ELR (cell line): ENCODE results near the gene PSMA1.

Source experiments
- DNase-seq: peaks from one replicate; pipeline ENCODE4 v3.0.0-alpha.2; 2015; ENCODE audit warnings: low read depth

The PSMA1 gene

GRCh38 chr11:14529951-14530350, 9.8 kb upstream of the PSMA1 start:
- peak; percentile 25 for DNase-seq

DNA sequence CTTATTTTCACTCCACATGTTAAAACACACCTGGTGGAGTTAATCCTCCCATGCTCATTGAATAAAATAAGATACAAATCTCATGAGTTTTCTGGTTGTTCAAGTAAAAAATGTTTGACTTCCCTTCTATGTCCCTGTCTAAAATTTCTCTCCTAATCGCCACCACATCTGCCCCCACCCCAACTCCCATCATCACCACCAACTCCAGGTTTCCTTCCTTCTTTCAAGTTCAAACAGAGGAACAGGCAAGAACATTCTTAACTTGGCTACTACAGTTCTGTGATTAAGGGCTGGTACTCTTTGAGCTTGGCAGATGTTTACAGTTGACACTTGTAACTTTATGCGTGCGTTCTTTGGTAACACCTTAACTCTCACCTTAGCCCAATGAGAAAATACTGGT, 9.1 kb upstream of the PSMA1 start:
- no peak for DNase-seq

GRCh38 chr11:14522801-14523200, 2.6 kb upstream of the PSMA1 start:
- DNase-seq: no peak

- no peak for DNase-seq
These were observed 2.1 kb upstream of the PSMA1 start for GRCh38 chr11:14522245-14522644.

DNA sequence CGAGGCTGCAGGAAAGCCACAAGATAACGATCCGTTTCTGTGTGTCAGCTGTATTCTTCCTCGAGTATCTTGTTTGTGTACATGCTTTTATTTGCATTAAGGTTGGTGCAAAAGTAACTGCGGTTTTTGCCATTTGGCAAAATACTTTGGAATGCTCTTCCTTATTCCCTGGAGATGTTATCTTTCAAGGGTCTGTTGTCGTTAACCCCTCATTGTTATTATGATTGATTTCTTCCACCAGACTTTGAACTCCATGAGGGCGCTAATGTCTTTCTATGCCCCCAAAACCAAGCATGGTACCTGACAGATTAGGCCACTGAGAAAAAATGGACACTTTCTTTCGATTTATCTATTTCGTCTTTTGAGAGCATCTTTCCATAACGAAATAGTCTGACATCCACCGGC, 563 bp upstream of the PSMA1 start:
- no peak for DNase-seq

- DNase-seq: peak; percentile 73
These were observed 629 bp downstream of the PSMA1 start for GRCh38 chr11:14519597-14519916.

GRCh38 chr11:14518820-14519219, 1.4 kb downstream of the PSMA1 start:
- no peak for DNase-seq

- no peak for DNase-seq
These were observed 6.4 kb downstream of the PSMA1 start for GRCh38 chr11:14513800-14514199.

- DNase-seq: no peak
These were observed 13.7 kb downstream of the PSMA1 start for GRCh38 chr11:14506532-14506931.

- DNase-seq: no peak
These were observed 17.2 kb downstream of the PSMA1 start for GRCh38 chr11:14503023-14503422.

DNA sequence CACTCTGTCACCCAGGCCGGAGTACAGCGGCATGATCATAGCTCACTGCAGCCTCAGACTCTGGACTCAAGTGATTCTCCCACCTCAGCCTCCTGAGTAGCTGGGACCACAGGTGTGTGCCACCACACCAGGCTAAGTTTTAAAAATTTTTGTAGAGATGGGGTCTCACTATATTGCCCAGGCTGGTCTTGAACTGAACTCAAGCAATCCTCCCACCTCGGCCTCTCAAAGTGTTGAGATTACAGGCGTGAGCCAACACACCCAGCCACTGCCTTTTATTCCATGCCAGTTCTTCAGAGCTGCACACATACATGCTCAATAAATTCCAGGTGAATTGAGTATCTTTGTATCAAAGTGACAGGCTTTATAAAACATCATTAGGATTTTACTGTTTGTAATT, 18.1 kb downstream of the PSMA1 start:
- no peak for DNase-seq

DNA sequence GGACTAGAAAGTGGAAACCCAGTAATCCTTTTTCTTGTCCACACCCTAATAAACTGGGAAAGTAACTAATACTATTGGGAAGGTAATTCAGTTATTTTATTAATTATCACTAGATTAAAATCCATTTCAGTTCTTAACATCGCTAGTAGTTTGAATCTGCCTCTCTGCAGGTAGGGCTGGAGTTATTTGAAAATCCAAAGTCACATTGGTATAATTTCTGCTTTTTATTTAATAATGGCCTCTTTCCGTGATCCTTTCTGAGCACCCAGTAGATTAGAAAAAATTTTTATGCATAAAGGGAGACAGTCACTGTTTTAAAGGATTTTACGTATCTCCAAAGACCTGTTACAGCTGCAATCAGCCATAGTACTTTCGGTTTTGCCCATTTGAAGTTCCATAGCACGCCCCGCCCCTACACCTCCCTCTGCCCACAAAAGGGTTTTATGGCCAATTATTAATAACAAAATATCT, 20.0 kb downstream of the PSMA1 start:
- DNase-seq: peak; percentile 74

DNA sequence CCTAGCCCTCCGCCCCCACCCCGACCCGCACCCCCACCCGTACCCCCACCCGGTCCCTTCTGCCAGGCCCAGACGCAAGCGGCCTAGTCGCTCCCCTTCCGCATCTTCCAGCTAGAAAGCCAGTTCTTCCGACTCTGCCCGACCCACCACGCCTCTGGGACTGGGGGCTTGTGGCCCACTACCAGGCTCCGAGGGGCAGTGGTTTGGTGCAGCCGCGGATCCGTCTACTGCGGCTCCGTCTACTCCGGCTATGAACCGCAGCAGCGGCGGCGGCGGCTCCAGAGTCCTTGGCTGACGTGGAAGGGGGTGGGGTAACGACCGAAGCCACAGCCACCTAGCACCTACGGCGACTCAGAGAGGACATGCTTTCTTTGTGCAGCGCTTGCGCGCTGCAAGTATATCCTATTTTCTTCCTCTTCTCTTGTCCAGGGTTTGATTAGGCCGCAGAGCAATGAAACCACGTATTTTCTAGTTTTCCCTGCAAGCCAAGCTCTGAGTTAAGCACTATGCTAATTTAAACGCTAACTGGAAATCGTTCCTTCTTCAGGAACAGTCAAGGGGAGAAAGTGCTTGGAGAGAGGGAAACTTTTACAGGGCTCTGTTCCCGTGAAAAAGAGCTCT, 20.5 kb downstream of the PSMA1 start, which contains the start of gene COPB1:
Gene COPB1, minus strand, starts transcription at position 252 of the 621 bp plus-strand sequence. CDS start 883 bp downstream, outside the sequence.
- peak; percentile 93 for DNase-seq

DNA sequence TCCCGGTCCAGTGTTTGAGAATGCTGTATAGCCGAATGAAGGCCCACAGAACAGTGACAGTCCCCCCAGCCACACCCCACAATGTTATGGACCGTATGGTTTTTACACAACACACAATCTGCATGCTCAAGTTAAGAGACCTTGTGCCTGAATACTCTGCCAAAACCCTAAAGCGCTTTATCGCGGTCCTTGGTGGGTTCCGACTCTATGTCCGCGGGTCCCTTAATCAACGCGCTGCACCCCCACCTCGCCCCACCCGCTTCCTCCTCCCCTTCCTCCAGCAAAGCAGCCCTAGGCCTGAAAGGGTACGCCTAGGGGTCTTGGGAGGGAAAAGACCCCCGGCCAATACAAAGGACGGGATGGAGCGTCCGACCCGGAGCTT, 21.0 kb downstream of the PSMA1 start:
- peak; percentile 40 for DNase-seq

- DNase-seq: no peak
These were observed 39.5 kb downstream of the PSMA1 start for GRCh38 chr11:14480716-14481115.

GRCh38 chr11:14471127-14471526, 49.1 kb downstream of the PSMA1 start:
- DNase-seq: no peak

DNA sequence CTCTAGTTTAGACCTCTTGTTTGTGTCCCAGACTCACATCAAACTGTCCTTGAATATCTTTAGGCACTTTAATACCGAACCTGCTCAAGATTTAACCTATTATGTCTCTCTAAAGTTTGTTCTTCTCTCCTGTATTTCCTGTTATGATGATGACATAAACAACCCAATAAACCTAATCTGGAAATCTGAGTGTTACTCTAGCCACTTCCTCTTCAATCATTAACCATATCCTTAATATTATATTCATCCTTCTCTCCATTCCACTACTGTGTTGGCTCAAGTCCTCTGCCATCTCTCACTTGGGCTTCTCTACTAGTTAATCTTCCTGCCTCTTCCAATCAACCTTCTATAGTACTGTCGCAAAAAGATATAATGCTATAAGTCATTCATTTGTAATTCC, 56.6 kb downstream of the PSMA1 start:
- no peak for DNase-seq

GRCh38 chr11:14460147-14460546, 60.0 kb downstream of the PSMA1 start:
- peak; percentile 37 for DNase-seq

GRCh38 chr11:14458377-14458776, 61.8 kb downstream of the PSMA1 start:
- no peak for DNase-seq

- no peak for DNase-seq
These were observed 64.3 kb downstream of the PSMA1 start for GRCh38 chr11:14455648-14456430.
